Natural killer cell (primary cell): ENCODE measurements around the gene MAP3K14. TPM values are rescaled to one million over a fixed set of nuclear protein-coding genes. Genes with fewer than 3 reads are reported as not detected.

Source experiments
- ATAC-seq, 3 donors: fragments of 150-1000 bp in 2 of 3; fragments of 200-7000 bp in 1 of 3; cut with Tn5 transposase; 1 replicate in 1 of 3; 2 replicates in 2 of 3; pipeline ENCODE4 v1.10.0; 2021; ENCODE audit warnings: mild to moderate bottlenecking in 2 of 3, moderate library complexity in 2 of 3
- DNase-seq, 2 donors: peaks; one replicate each; pipeline versions ENCODE4 v3.0.0 to v3.0.0-alpha.2; 2013 to 2021; ENCODE audit warnings: mixed read lengths in 1 of 2
- H3K27ac ChIP-seq: one replicate; pipeline ENCODE4 v1.5.1; 2013; ENCODE audit warnings: mild to moderate bottlenecking, low read length
- H3K27me3 ChIP-seq: one replicate; pipeline ENCODE4 v1.6.1; 2013; ENCODE audit warnings: low read length; ENCODE audit not compliant: control insufficient read depth, insufficient read depth
- H3K36me3 ChIP-seq: one replicate; pipeline ENCODE4 v1.6.1; 2013; ENCODE audit warnings: low read length; ENCODE audit not compliant: control insufficient read depth, insufficient read depth
- H3K4me1 ChIP-seq: one replicate; pipeline ENCODE4 v1.6.1; 2013; ENCODE audit warnings: low read length; ENCODE audit not compliant: control insufficient read depth, insufficient read depth
- H3K4me3 ChIP-seq: one replicate; pipeline ENCODE4 v1.5.1; 2013; ENCODE audit warnings: low read length
- H3K9me3 ChIP-seq: one replicate; pipeline ENCODE4 v1.6.1; 2013; ENCODE audit warnings: low read length; ENCODE audit not compliant: control insufficient read depth, insufficient read depth
- H3K27ac Mint-ChIP-seq, 2 donors: one replicate each; pipeline ENCODE4 v1.8.0; 2022; ENCODE audit warnings: mild to moderate bottlenecking in 2 of 2, mixed read lengths in 2 of 2, moderate library complexity in 1 of 2
- H3K27me3 Mint-ChIP-seq, 2 donors: one replicate each; pipeline ENCODE4 v1.8.0; 2022; ENCODE audit warnings: low read depth in 2 of 2, mixed read lengths in 2 of 2
- H3K36me3 Mint-ChIP-seq: one replicate; pipeline ENCODE4 v1.8.0; 2022; ENCODE audit warnings: mixed read lengths
- H3K4me1 Mint-ChIP-seq, 2 donors: one replicate each; pipeline ENCODE4 v1.8.0; 2022; ENCODE audit warnings: mixed read lengths in 2 of 2
- H3K4me3 Mint-ChIP-seq: one replicate; pipeline ENCODE4 v1.8.0; 2022; ENCODE audit warnings: mild to moderate bottlenecking, moderate library complexity, mixed read lengths
- H3K9me3 Mint-ChIP-seq, 2 donors: one replicate each; pipeline ENCODE4 v1.8.0; 2022; ENCODE audit warnings: mixed read lengths in 2 of 2
- CTCF ChIP-seq: fragments of 200-600 bp; IDR thresholded peaks from one replicate; pipeline ENCODE4 v1.8.0; 2022; ENCODE audit warnings: antibody characterized with exemption
- WGBS: methylation state at CpG from one replicate; pipeline ENCODE4 v1.1.7; 2013; ENCODE audit warnings: missing lambda C conversion rate; ENCODE audit not compliant: insufficient coverage; 5-methylcytosine and 5-hydroxymethylcytosine counted together
- intact Hi-C: fragments of 100-400 bp; cut with micrococcal nuclease; formaldehyde crosslinking; loops from one replicate; pipeline ENCODE4 v1.14.2; 2022
- total RNA-seq, 4 donors: library from RNA; stranded (reverse); fragments of 120-200 nt in 1 of 4; gene quantifications; one replicate each; pipeline versions ENCODE4 v1.2.3 to v1.2.4, GENCODE V29; 2013 to 2022

MAP3K14 gene
- total RNA-seq, 3 donors from 2014 or later (not counting 1 experiment from before 2014, with no cell fraction given) = 28.0 to 31.9 (median 31.6) TPM

- no peaks in the 10 kb centered on the region for H3K27me3 ChIP-seq
- DNase-seq = no peak
- Mint-ChIP-seq H3K27me3 (no peaks in the 10 kb centered on the region), H3K4me1 (peaks cover 46 to 58% of the 10 kb centered on the region in 2 donors), H3K27ac (peak overlapping the region; percentile 65 to 78), H3K36me3 (no peaks in the 10 kb centered on the region), H3K9me3 (no peaks in the 10 kb centered on the region), H3K4me3 (no peak overlapping the region)
- TF ChIP-seq CTCF = no peak
- no peaks in the 10 kb centered on the region for H3K9me3 ChIP-seq
- H3K4me1 ChIP-seq = peaks cover 55% of the 10 kb centered on the region
- WGBS = 58% methylated on average over 5 of the region's 5 CpGs
- H3K4me3 ChIP-seq = no peak overlapping the region
- ATAC-seq = no peak
- peaks cover 44% of the 10 kb centered on the region for H3K36me3 ChIP-seq
- H3K27ac ChIP-seq = no peak overlapping the region
- intact Hi-C loops = no loop called here
Measured at GRCh38 chr17:45291171-45291805, 25.5 kb downstream of the MAP3K14 start.

GRCh38 chr17:45290269-45290765 is 26.5 kb downstream of the MAP3K14 start:
- no peak for TF ChIP-seq CTCF
- ATAC-seq (no peak), DNase-seq (no peak)
- no peak overlapping the region for H3K4me3 ChIP-seq
- peaks cover 37 to 48% of the 10 kb centered on the region in 2 donors for H3K4me1 Mint-ChIP-seq
- no peaks in the 10 kb centered on the region for H3K9me3 Mint-ChIP-seq
- H3K4me3 Mint-ChIP-seq = no peak overlapping the region
- peak overlapping the region; percentile 65 to 78 for H3K27ac Mint-ChIP-seq
- intact Hi-C loops = no loop called here
- 94% methylated on average over 11 of the region's 11 CpGs for WGBS
- no peaks in the 10 kb centered on the region for H3K9me3 ChIP-seq
- H3K4me1 ChIP-seq = peaks cover 46% of the 10 kb centered on the region
- no peaks in the 10 kb centered on the region for H3K27me3 ChIP-seq
- no peak overlapping the region for H3K27ac ChIP-seq
- H3K36me3 ChIP-seq = peaks cover 49% of the 10 kb centered on the region
- no peaks in the 10 kb centered on the region for H3K27me3 Mint-ChIP-seq
- no peaks in the 10 kb centered on the region for H3K36me3 Mint-ChIP-seq

- DNase-seq (no peak), ATAC-seq (no peak)
- Mint-ChIP-seq H3K9me3 (no peaks in the 10 kb centered on the region), H3K4me1 (peaks cover 33 to 44% of the 10 kb centered on the region in 2 donors), H3K36me3 (no peaks in the 10 kb centered on the region), H3K27me3 (no peaks in the 10 kb centered on the region), H3K27ac (peak overlapping the region in 1 of 2 donors; percentile 78), H3K4me3 (no peak overlapping the region)
- no peaks in the 10 kb centered on the region for H3K9me3 ChIP-seq
- 92% methylated on average over 15 of the region's 15 CpGs for WGBS
- H3K4me1 ChIP-seq = peaks cover 42% of the 10 kb centered on the region
- no peak overlapping the region for H3K27ac ChIP-seq
- peaks cover 53% of the 10 kb centered on the region for H3K36me3 ChIP-seq
- TF ChIP-seq CTCF = no peak
- H3K4me3 ChIP-seq = no peak overlapping the region
- H3K27me3 ChIP-seq = no peaks in the 10 kb centered on the region
- intact Hi-C loops = no loop called here
Measured at GRCh38 chr17:45289301-45290268, 27.2 kb downstream of the MAP3K14 start.
